ENCODE measurements around the gene FIGNL2. TPM values are rescaled to one million over a fixed set of nuclear protein-coding genes. Genes with fewer than 3 reads are reported as not detected.

The FIGNL2 gene
- total RNA-seq: 1 to 10 TPM in 2 of 6 experiments, under 1 TPM in 4; 0.14 to 1.8 (median 0.55) TPM
- long read RNA-seq: 0 reads

- Histone ChIP-seq H3K4me1 (peaks cover 0 to 11% (median 5%) of the 10 kb centered on the region in 4 donors), H3K27me3 (peaks cover 0 to 10% of the 10 kb centered on the region in 2 donors), H3K9me3 (no peaks in the 10 kb centered on the region), H3K4me3 (peak within 1 kb of the TSS; percentile 29 to 60 (median 54)), H3K27ac (peak within 1 kb of the TSS in 1 of 3 donors; percentile 57), H3K36me3 (no peaks in the 10 kb centered on the region)
- peak; percentile 2 to 9 (median 4) for ATAC-seq
- TF ChIP-seq POLR2A (IDR thresholded peaks at IDR 0.05): no peak
- no peak for TF ChIP-seq CTCF (IDR thresholded peaks at IDR 0.05)
- WGBS (ENCODE audit: insufficient coverage, low coverage, low lambda C conversion rate, missing lambda C conversion rate): 2% methylated on average over 39 of the region's 51 CpGs
- peak in 1 of 3 donors; percentile 49 for DNase-seq
- intact Hi-C loops (cut with DNase I): no loop called here
Measured at GRCh38 chr12:51848326-51848727, at the start of gene FIGNL2. Gene FIGNL2 (minus strand): TSS chr12:51848718. CDS start chr12:51822413, 26,305 bp downstream.

GRCh38 chr12:51897181-51897580 lies 48.7 kb upstream of the FIGNL2 start:
- intact Hi-C loops (cut with DNase I): loop anchor here (5.0 kb wide), 1 partner anchor 85 kb away; no protein-coding TSS in a partner anchor
- H3K4me3 ChIP-seq: no peak overlapping the region
- no peaks in the 10 kb centered on the region for H3K27me3 ChIP-seq
- H3K27ac ChIP-seq: no peak overlapping the region
- no peaks in the 10 kb centered on the region for H3K9me3 ChIP-seq
- no peak for TF ChIP-seq CTCF (IDR thresholded peaks at IDR 0.05)
- no peak for TF ChIP-seq POLR2A (IDR thresholded peaks at IDR 0.05)
- no peaks in the 10 kb centered on the region for H3K36me3 ChIP-seq
- 40% methylated on average over 1 of the region's 8 CpGs for WGBS (ENCODE audit: insufficient coverage, low coverage, low lambda C conversion rate, missing lambda C conversion rate)
- peak; percentile 18 to 39 (median 28) for ATAC-seq
- DNase-seq: no peak
- peaks cover 0 to 6% (median 0%) of the 10 kb centered on the region in 4 donors for H3K4me1 ChIP-seq

- 67% methylated on average over 1 of the region's 3 CpGs for WGBS (ENCODE audit: insufficient coverage, low coverage, low lambda C conversion rate, missing lambda C conversion rate)
- H3K27ac ChIP-seq: no peak overlapping the region
Measured at GRCh38 chr12:51896236-51896635, 47.7 kb upstream of the FIGNL2 start.

GRCh38 chr12:51895378-51896135 lies 47.0 kb upstream of the FIGNL2 start:
- no CpG with 5 or more reads among the region's 8 CpGs for WGBS (ENCODE audit: insufficient coverage, low coverage, low lambda C conversion rate, missing lambda C conversion rate)
- Histone ChIP-seq H3K9me3 (no peaks in the 10 kb centered on the region), H3K4me1 (peaks cover 0 to 6% (median 0%) of the 10 kb centered on the region in 4 donors), H3K27ac (no peak overlapping the region), H3K27me3 (no peaks in the 10 kb centered on the region), H3K4me3 (no peak overlapping the region), H3K36me3 (no peaks in the 10 kb centered on the region)
- DNase-seq (no peak), ATAC-seq (peak in 2 of 4 donors; percentile 4 to 7)
- TF ChIP-seq POLR2A (IDR thresholded peaks at IDR 0.05): no peak
- no peak for TF ChIP-seq CTCF (IDR thresholded peaks at IDR 0.05)
- intact Hi-C loops (cut with DNase I): loop anchor here (5.0 kb wide), 1 partner anchor 87 kb away; no protein-coding TSS in a partner anchor

More at GRCh38 chr12:51896236-51896635, 47.7 kb upstream of the FIGNL2 start:
- TF ChIP-seq CTCF (IDR thresholded peaks at IDR 0.05) (no peak), POLR2A (IDR thresholded peaks at IDR 0.05) (no peak)
- Histone ChIP-seq H3K9me3 (no peaks in the 10 kb centered on the region), H3K4me1 (peaks cover 0 to 6% (median 0%) of the 10 kb centered on the region in 4 donors), H3K27me3 (no peaks in the 10 kb centered on the region), H3K4me3 (no peak overlapping the region), H3K36me3 (no peaks in the 10 kb centered on the region)
- no peak for ATAC-seq
- intact Hi-C loops (cut with DNase I): loop anchor here (5.0 kb wide), 1 partner anchor 86 kb away; no protein-coding TSS in a partner anchor
- DNase-seq: no peak

All from right lobe of liver (tissue), 6 donors.